Transverse colon (tissue), 4 donors: ENCODE data around the gene KRT23. TPM values are rescaled to one million over a fixed set of nuclear protein-coding genes. Genes with fewer than 3 reads are reported as not detected.

Experiments used
- DNase-seq: peaks from one replicate; pipeline ENCODE4 v3.0.0-alpha.2; 2019
- H3K27ac ChIP-seq, 4 donors: fragments of 200-600 bp; sonication (generic); 2 replicates each; pipeline ENCODE4 v1.5.1; 2016 to 2018; ENCODE audit warnings: inconsistent platforms in 4 of 4
- H3K27me3 ChIP-seq: fragments of 200-600 bp; sonication (generic); 2 replicates; pipeline ENCODE4 v1.5.1; 2017; ENCODE audit warnings: inconsistent platforms
- H3K36me3 ChIP-seq, 4 donors: fragments of 200-600 bp; sonication (generic); 2 replicates each; pipeline ENCODE4 v1.5.1; 2017 to 2019; ENCODE audit warnings: inconsistent platforms in 4 of 4
- H3K4me1 ChIP-seq, 4 donors: fragments of 200-600 bp; sonication (generic); 2 replicates each; pipeline ENCODE4 v1.5.1; 2017 to 2020; ENCODE audit warnings: inconsistent platforms in 4 of 4
- H3K4me3 ChIP-seq, 4 donors: fragments of 200-600 bp; sonication (generic); 1 replicate in 1 of 4; 2 replicates in 3 of 4; pipeline versions ENCODE4 v1.5.1 to v1.6.1; 2017 to 2019; ENCODE audit warnings: inconsistent platforms in 4 of 4
- H3K9me3 ChIP-seq, 2 donors: fragments of 200-600 bp; sonication (generic); 2 replicates each; pipeline ENCODE4 v1.5.1; 2017 to 2019; ENCODE audit warnings: inconsistent platforms in 2 of 2
- CTCF ChIP-seq, 5 experiments: fragments of 200-600 bp in 3 of 5; fragments of 450-650 bp in 2 of 5; sonication (generic) in 3 of 5; IDR thresholded peaks; 1 replicate in 2 of 5; 2 replicates in 3 of 5; pipeline ENCODE4 v1.5.1; 2016 to 2017; ENCODE audit warnings: antibody characterized with exemption in 5 of 5, inconsistent platforms in 3 of 5, mild to moderate bottlenecking in 2 of 5, moderate library complexity in 1 of 5
- EP300 ChIP-seq: sonication (generic); formaldehyde crosslinking; IDR thresholded peaks from one replicate; pipeline ENCODE4 v1.6.1; 2017; ENCODE audit warnings: antibody characterized with exemption, low read depth
- POLR2A ChIP-seq: fragments of 450-650 bp; IDR thresholded peaks from one replicate; pipeline ENCODE4 v1.6.1; 2016; ENCODE audit warnings: antibody characterized with exemption, mild to moderate bottlenecking, moderate library complexity
- POLR2AphosphoS5 ChIP-seq, 3 donors: sonication (generic); formaldehyde crosslinking; IDR thresholded peaks; one replicate each; pipeline ENCODE4 v1.6.1; 2016; ENCODE audit warnings: antibody characterized with exemption in 3 of 3
- WGBS, 2 donors: methylation state at CpG; one replicate each; pipeline ENCODE4 v1.1.5; 2018; ENCODE audit warnings: low coverage in 1 of 2; 5-methylcytosine and 5-hydroxymethylcytosine counted together
- in situ Hi-C, 4 donors: fragments of 200-750 bp; cut with MboI; loops; one replicate each; pipeline versions ENCODE4 v1.15.0 to v1.15.1; 2017; ENCODE audit warnings: low sequenced_read_pairs in 3 of 4, low pct_ligation_motif_present in 1 of 4, low pct_unique_long_range_greater_than_20kb in 1 of 4
- intact Hi-C: fragments of 100-400 bp; cut with DNase I; formaldehyde crosslinking; loops from one replicate; pipeline ENCODE4 v1.15.1; 2023; ENCODE audit warnings: low total_unique reads
- total RNA-seq, 4 donors: library from RNA; depleted of rRNA; stranded (reverse); fragments of >200 nt; gene quantifications; one replicate each; pipeline ENCODE4 v1.1.0, GENCODE V29; 2016

Gene KRT23
- total RNA-seq, 4 donors from 2014 or later: 1.1 to 2.5 TPM; not detected in 2

- peak; percentile 73 for DNase-seq
- no peaks in the 10 kb centered on the region for H3K36me3 ChIP-seq
- TF ChIP-seq POLR2AphosphoS5 (IDR thresholded peaks at IDR 0.05) (peak in 2 of 3 donors; percentile 50 to 81), EP300 (peak; percentile 78), CTCF (IDR thresholded peaks at IDR 0.05) (no peak)
- H3K27me3 ChIP-seq: no peaks in the 10 kb centered on the region
- H3K27ac ChIP-seq: peak overlapping the region; percentile 81 to 90 (median 85)
- 26 to 77% methylated on average over 1 of the region's 1 CpG for WGBS, 2 donors
- in situ Hi-C loops (loop anchor here (10.0 to 25.0 kb wide), 5 partner anchors 635 to 763 kb away; partner anchors contain the start of gene KRT19 (in 1 of the 4)), intact Hi-C loops (loop anchor here (10.0 kb wide), 1 partner anchor 763 kb away; no protein-coding TSS in a partner anchor)
- peaks cover 3 to 29% (median 22%) of the 10 kb centered on the region in 4 donors for H3K4me1 ChIP-seq
- no peaks in the 10 kb centered on the region for H3K9me3 ChIP-seq
- H3K4me3 ChIP-seq: peak overlapping the region in 1 of 4 donors; percentile 30
Measured at GRCh38 chr17:40901981-40902474, 35.4 kb downstream of the KRT23 start.

GRCh38 chr17:40900809-40901356 is 36.6 kb downstream of the KRT23 start:
- peak overlapping the region; percentile 79 to 86 (median 82) for H3K27ac ChIP-seq
- DNase-seq: no peak
- WGBS, 2 donors: 60 to 72% methylated on average over 3 to 5 of the region's 5 CpGs
- no peaks in the 10 kb centered on the region for H3K36me3 ChIP-seq
- intact Hi-C loops: loop anchor here (10.0 kb wide), 1 partner anchor 764 kb away; no protein-coding TSS in a partner anchor
- peak in 2 of 3 donors; percentile 21 to 22 for TF ChIP-seq POLR2AphosphoS5 (IDR thresholded peaks at IDR 0.05)
- TF ChIP-seq EP300: peak; percentile 55
- TF ChIP-seq POLR2A: no peak
- TF ChIP-seq CTCF (IDR thresholded peaks at IDR 0.05): no peak
- no peaks in the 10 kb centered on the region for H3K27me3 ChIP-seq
- in situ Hi-C loops: loop anchor here (10.0 to 25.0 kb wide), 5 partner anchors 636 to 764 kb away; partner anchors contain the start of gene KRT19 (in 1 of the 4)
- no peaks in the 10 kb centered on the region for H3K9me3 ChIP-seq
- peaks cover 3 to 29% (median 22%) of the 10 kb centered on the region in 4 donors for H3K4me1 ChIP-seq
- no peak overlapping the region for H3K4me3 ChIP-seq

GRCh38 chr17:40896916-40897455 is 40.5 kb downstream of the KRT23 start:
- no peaks in the 10 kb centered on the region for H3K27me3 ChIP-seq
- no peak overlapping the region for H3K27ac ChIP-seq
- 67 to 69% methylated on average over 4 of the region's 4 CpGs for WGBS, 2 donors
- no peak for DNase-seq
- no peak for TF ChIP-seq POLR2A
- no peak for TF ChIP-seq POLR2AphosphoS5 (IDR thresholded peaks at IDR 0.05)
- TF ChIP-seq CTCF (IDR thresholded peaks at IDR 0.05): no peak
- no peak for TF ChIP-seq EP300
- no peaks in the 10 kb centered on the region for H3K9me3 ChIP-seq
- no peaks in the 10 kb centered on the region for H3K36me3 ChIP-seq
- peaks cover 0 to 13% (median 8%) of the 10 kb centered on the region in 4 donors for H3K4me1 ChIP-seq
- in situ Hi-C loops (no loop called here), intact Hi-C loops (no loop called here)
- no peak overlapping the region for H3K4me3 ChIP-seq

- no peak for TF ChIP-seq POLR2AphosphoS5 (IDR thresholded peaks at IDR 0.05)
- TF ChIP-seq CTCF (IDR thresholded peaks at IDR 0.05): no peak
- TF ChIP-seq EP300: no peak
- no peak for TF ChIP-seq POLR2A
- no peaks in the 10 kb centered on the region for H3K4me1 ChIP-seq
- no peak for DNase-seq
- intact Hi-C loops (no loop called here), in situ Hi-C loops (no loop called here)
- 62 to 69% methylated on average over 8 to 9 of the region's 9 CpGs for WGBS, 2 donors
- H3K9me3 ChIP-seq: no peaks in the 10 kb centered on the region
- H3K4me3 ChIP-seq: no peak overlapping the region
- no peaks in the 10 kb centered on the region for H3K36me3 ChIP-seq
- H3K27me3 ChIP-seq: no peaks in the 10 kb centered on the region
- H3K27ac ChIP-seq: no peak overlapping the region
Measured at GRCh38 chr17:40895106-40895730, 42.2 kb downstream of the KRT23 start.
